ENCODE results near the gene NBPF4.
"Not testable (repeated sequence)": the region's sequence is repeated elsewhere in the genome, so short reads cannot be mapped to it uniquely, and the experiment has no call there.

NBPF4 gene

GRCh38 chr1:108243976-108244375 lies at the start of gene NBPF4:
TSS of gene NBPF4 (minus strand) at chr1:108244076. CDS start at chr1:108243761, 315 bp downstream.
- not testable (repeated sequence) for DNase-seq (ENCODE audit: low spot score)

GRCh38 chr1:108282528-108283257 lies 38.8 kb upstream of the NBPF4 start:
- not testable (repeated sequence) for DNase-seq (ENCODE audit: low spot score)

GRCh38 chr1:108272485-108273327 lies 28.8 kb upstream of the NBPF4 start:
- not testable (repeated sequence) for DNase-seq (ENCODE audit: low spot score)

GRCh38 chr1:108267097-108267496 lies 23.2 kb upstream of the NBPF4 start:
- not testable (repeated sequence) for DNase-seq (ENCODE audit: low spot score)

GRCh38 chr1:108261967-108262366 lies 18.1 kb upstream of the NBPF4 start:
- not testable (repeated sequence) for DNase-seq (ENCODE audit: low spot score)

GRCh38 chr1:108261519-108261918 lies 17.6 kb upstream of the NBPF4 start:
- DNase-seq (ENCODE audit: low spot score), result not testable (repeated sequence)

GRCh38 chr1:108260578-108261259 lies 16.8 kb upstream of the NBPF4 start:
- DNase-seq (ENCODE audit: low spot score), result not testable (repeated sequence)

- DNase-seq (ENCODE audit: low spot score), result not testable (repeated sequence)
Measured at GRCh38 chr1:108255426-108255825, 11.6 kb upstream of the NBPF4 start.

GRCh38 chr1:108239426-108239825 lies 4.5 kb downstream of the NBPF4 start:
- DNase-seq (ENCODE audit: low spot score), result not testable (repeated sequence)

- not testable (repeated sequence) for DNase-seq (ENCODE audit: low spot score)
Measured at GRCh38 chr1:108235308-108235707, 8.6 kb downstream of the NBPF4 start.

GRCh38 chr1:108232183-108232582 lies 11.7 kb downstream of the NBPF4 start:
- DNase-seq (ENCODE audit: low spot score), result not testable (repeated sequence)

- not testable (repeated sequence) for DNase-seq (ENCODE audit: low spot score)
Measured at GRCh38 chr1:108229976-108230375, 13.9 kb downstream of the NBPF4 start.

- not testable (repeated sequence) for DNase-seq (ENCODE audit: low spot score)
Measured at GRCh38 chr1:108227772-108228171, 16.1 kb downstream of the NBPF4 start.

- DNase-seq (ENCODE audit: low spot score), result not testable (repeated sequence)
Measured at GRCh38 chr1:108226855-108227254, 17.0 kb downstream of the NBPF4 start.

- not testable (repeated sequence) for DNase-seq (ENCODE audit: low spot score)
Measured at GRCh38 chr1:108223226-108223625, 20.6 kb downstream of the NBPF4 start.

- DNase-seq (ENCODE audit: low spot score), result not testable (repeated sequence)
Measured at GRCh38 chr1:108217515-108218174, 26.2 kb downstream of the NBPF4 start.

- DNase-seq (ENCODE audit: low spot score), result not testable (repeated sequence)
Measured at GRCh38 chr1:108217007-108217406, 26.9 kb downstream of the NBPF4 start.

GRCh38 chr1:108216028-108216890 lies 27.6 kb downstream of the NBPF4 start:
- not testable (repeated sequence) for DNase-seq (ENCODE audit: low spot score)

- DNase-seq (ENCODE audit: low spot score), result peak; percentile 38
Measured at GRCh38 chr1:108214641-108215465, 29.0 kb downstream of the NBPF4 start.

- DNase-seq (ENCODE audit: low spot score), result no peak
Measured at GRCh38 chr1:108211014-108211413, 32.9 kb downstream of the NBPF4 start.

All from CD4-positive, alpha-beta T cell treated with Interleukin-2 at 100 ng/mL for 4 hours (primary cell).